Measurements from ENCODE around the gene NKPD1. TPM values are rescaled to one million over a fixed set of nuclear protein-coding genes. Genes with fewer than 3 reads are reported as not detected.

NKPD1 gene
- polyA plus RNA-seq, 1 donor (not counting 4 experiments of a cell fraction or from before 2014, with no cell fraction given): 0.37 TPM

- no peaks in the 10 kb centered on the region for H3K79me2 ChIP-seq (ENCODE audit: control insufficient read depth, insufficient read depth, low read length)
- no peaks in the 10 kb centered on the region for H3K9me1 ChIP-seq (ENCODE audit: control insufficient read depth, extremely low read depth, insufficient read depth, low read length)
- H3K4me2 ChIP-seq (ENCODE audit: control insufficient read depth, extremely low read depth, insufficient read depth, low read depth, low read length): no peak overlapping the region
- no peak overlapping the region for H3K27ac ChIP-seq (ENCODE audit: control insufficient read depth, insufficient read depth, low read length)
- H3K4me1 ChIP-seq (ENCODE audit: control insufficient read depth, extremely low read depth, insufficient read depth, low read length): peaks cover 3% of the 10 kb centered on the region
- peaks cover 9 to 14% of the 10 kb centered on the region in 2 experiments for H3K36me3 ChIP-seq (ENCODE audit: control insufficient read depth in 2 of 2, extremely low read depth in 1 of 2, insufficient read depth in 2 of 2, low read length in 2 of 2)
- no peak for FAIRE-seq
- no peaks in the 10 kb centered on the region for H3K27me3 ChIP-seq (ENCODE audit: control insufficient read depth, extremely low read depth, insufficient read depth, low read length)
- no peak for DNase-seq (ENCODE audit: low read depth, low spot score)
- H3K9me3 ChIP-seq (ENCODE audit: control insufficient read depth, low read depth, low read length): no peaks in the 10 kb centered on the region
- dilution Hi-C loops (cut with MboI; ENCODE audit: extremely low pct_ligation_motif_present, low sequenced_read_pairs): no loop called here
- no peak overlapping the region for H3K9ac ChIP-seq (ENCODE audit: control insufficient read depth, extremely low read depth, insufficient read depth, low read length)
- TF ChIP-seq, protein P1, sequence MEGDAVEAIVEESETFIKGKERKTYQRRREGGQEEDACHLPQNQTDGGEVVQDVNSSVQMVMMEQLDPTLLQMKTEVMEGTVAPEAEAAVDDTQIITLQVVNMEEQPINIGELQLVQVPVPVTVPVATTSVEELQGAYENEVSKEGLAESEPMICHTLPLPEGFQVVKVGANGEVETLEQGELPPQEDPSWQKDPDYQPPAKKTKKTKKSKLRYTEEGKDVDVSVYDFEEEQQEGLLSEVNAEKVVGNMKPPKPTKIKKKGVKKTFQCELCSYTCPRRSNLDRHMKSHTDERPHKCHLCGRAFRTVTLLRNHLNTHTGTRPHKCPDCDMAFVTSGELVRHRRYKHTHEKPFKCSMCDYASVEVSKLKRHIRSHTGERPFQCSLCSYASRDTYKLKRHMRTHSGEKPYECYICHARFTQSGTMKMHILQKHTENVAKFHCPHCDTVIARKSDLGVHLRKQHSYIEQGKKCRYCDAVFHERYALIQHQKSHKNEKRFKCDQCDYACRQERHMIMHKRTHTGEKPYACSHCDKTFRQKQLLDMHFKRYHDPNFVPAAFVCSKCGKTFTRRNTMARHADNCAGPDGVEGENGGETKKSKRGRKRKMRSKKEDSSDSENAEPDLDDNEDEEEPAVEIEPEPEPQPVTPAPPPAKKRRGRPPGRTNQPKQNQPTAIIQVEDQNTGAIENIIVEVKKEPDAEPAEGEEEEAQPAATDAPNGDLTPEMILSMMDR (optimal IDR thresholded peaks at IDR 0.05 in 1 of 3, IDR thresholded peaks at IDR 0.05 in 1 of 3, conservative IDR thresholded peaks at IDR 0.05 in 1 of 3; ENCODE audit: extremely low read depth in 1 of 3, insufficient read depth in 2 of 3, low read length in 3 of 3): no peak
- TF ChIP-seq EZH2 (IDR thresholded peaks at IDR 0.05; ENCODE audit: low read length): no peak
- no peak overlapping the region for H3K4me3 ChIP-seq (ENCODE audit: control insufficient read depth in 2 of 3, extremely low read depth in 1 of 3, insufficient read depth in 2 of 3, low read depth in 1 of 3, low read length in 3 of 3)
- no peak overlapping the region for H2AFZ ChIP-seq (ENCODE audit: control insufficient read depth, low read length)
- H4K20me1 ChIP-seq (ENCODE audit: control insufficient read depth, extremely low read depth, insufficient read depth, low read length): no peaks in the 10 kb centered on the region
Measured at GRCh38 chr19:45144431-45145269, 16.1 kb downstream of the NKPD1 start.

DNA sequence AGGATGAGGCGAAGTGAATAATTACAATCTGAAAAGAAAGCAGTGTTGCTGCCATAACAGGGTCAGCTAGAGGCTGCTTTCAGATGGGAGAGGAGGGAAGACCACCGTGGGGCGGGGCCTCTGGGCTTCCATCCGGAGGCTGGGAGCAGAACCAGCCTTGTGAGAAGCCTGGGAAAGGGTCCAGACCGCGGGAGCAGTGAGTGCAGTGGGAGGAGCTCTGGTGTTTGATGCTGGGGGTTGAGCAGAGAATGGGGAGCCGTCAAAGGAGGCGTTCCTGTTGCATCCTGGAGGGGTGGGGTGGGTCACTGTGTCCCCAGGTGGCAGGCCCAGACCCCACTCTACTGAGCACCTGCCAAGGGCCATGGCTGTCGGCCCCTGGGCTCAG is 18.1 kb downstream of the NKPD1 start:
- TF ChIP-seq EZH2 (IDR thresholded peaks at IDR 0.05; ENCODE audit: low read length): no peak
- TF ChIP-seq, protein P1 (optimal IDR thresholded peaks at IDR 0.05 in 1 of 3, IDR thresholded peaks at IDR 0.05 in 1 of 3, conservative IDR thresholded peaks at IDR 0.05 in 1 of 3; ENCODE audit: extremely low read depth in 1 of 3, insufficient read depth in 2 of 3, low read length in 3 of 3): no peak
- DNase-seq (ENCODE audit: low read depth, low spot score) (no peak), FAIRE-seq (no peak)
- peaks cover 6% of the 10 kb centered on the region for H3K79me2 ChIP-seq (ENCODE audit: control insufficient read depth, insufficient read depth, low read length)
- H3K4me2 ChIP-seq (ENCODE audit: control insufficient read depth, extremely low read depth, insufficient read depth, low read depth, low read length): no peak overlapping the region
- dilution Hi-C loops (cut with MboI; ENCODE audit: extremely low pct_ligation_motif_present, low sequenced_read_pairs): no loop called here
- H3K27ac ChIP-seq (ENCODE audit: control insufficient read depth, insufficient read depth, low read length): no peak overlapping the region
- H2AFZ ChIP-seq (ENCODE audit: control insufficient read depth, low read length): no peak overlapping the region
- H3K4me3 ChIP-seq (ENCODE audit: control insufficient read depth in 2 of 3, extremely low read depth in 1 of 3, insufficient read depth in 2 of 3, low read depth in 1 of 3, low read length in 3 of 3): no peak overlapping the region
- H3K27me3 ChIP-seq (ENCODE audit: control insufficient read depth, extremely low read depth, insufficient read depth, low read length): no peaks in the 10 kb centered on the region
- H4K20me1 ChIP-seq (ENCODE audit: control insufficient read depth, extremely low read depth, insufficient read depth, low read length): no peaks in the 10 kb centered on the region
- peaks cover 3% of the 10 kb centered on the region for H3K9me1 ChIP-seq (ENCODE audit: control insufficient read depth, extremely low read depth, insufficient read depth, low read length)
- H3K36me3 ChIP-seq (ENCODE audit: control insufficient read depth in 2 of 2, extremely low read depth in 1 of 2, insufficient read depth in 2 of 2, low read length in 2 of 2): peaks cover 9 to 14% of the 10 kb centered on the region in 2 experiments
- no peak overlapping the region for H3K9ac ChIP-seq (ENCODE audit: control insufficient read depth, extremely low read depth, insufficient read depth, low read length)
- H3K4me1 ChIP-seq (ENCODE audit: control insufficient read depth, extremely low read depth, insufficient read depth, low read length): peaks cover 3% of the 10 kb centered on the region
- no peaks in the 10 kb centered on the region for H3K9me3 ChIP-seq (ENCODE audit: control insufficient read depth, low read depth, low read length)

Data from keratinocyte (primary cell).